ENCODE measurements around the gene OBSCN.
"Not testable (repeated sequence)": the region's sequence is repeated elsewhere in the genome, so short reads cannot be mapped to it uniquely, and the experiment has no call there.

OBSCN gene

GRCh38 chr1:228242409-228242808 lies 34.6 kb downstream of the OBSCN start:
- H3K4me3 ChIP-seq (ENCODE audit: low read length) = no peak overlapping the region
- DNase-seq (ENCODE audit: low read depth) = no peak
- TF ChIP-seq CTCF (conservative IDR thresholded peaks at IDR 0.05; ENCODE audit: low read depth, low read length) = no peak

GRCh38 chr1:228243093-228243492 lies 35.2 kb downstream of the OBSCN start:
- no peak for DNase-seq (ENCODE audit: low read depth)
- no peak overlapping the region for H3K4me3 ChIP-seq (ENCODE audit: low read length)
- no peak for TF ChIP-seq CTCF (conservative IDR thresholded peaks at IDR 0.05; ENCODE audit: low read depth, low read length)

- H3K4me3 ChIP-seq (ENCODE audit: low read length); DNase-seq (ENCODE audit: low read depth): not testable (repeated sequence)
Measured at GRCh38 chr1:228243989-228244388, 36.1 kb downstream of the OBSCN start.

GRCh38 chr1:228245111-228245510 lies 37.3 kb downstream of the OBSCN start:
- no peak for DNase-seq (ENCODE audit: low read depth)
- TF ChIP-seq CTCF (conservative IDR thresholded peaks at IDR 0.05; ENCODE audit: low read depth, low read length) = no peak
- no peak overlapping the region for H3K4me3 ChIP-seq (ENCODE audit: low read length)

GRCh38 chr1:228246216-228246900 lies 38.5 kb downstream of the OBSCN start:
- no peak for TF ChIP-seq CTCF (conservative IDR thresholded peaks at IDR 0.05; ENCODE audit: low read depth, low read length)
- no peak for DNase-seq (ENCODE audit: low read depth)
- H3K4me3 ChIP-seq (ENCODE audit: low read length) = no peak overlapping the region

- no peak for TF ChIP-seq CTCF (conservative IDR thresholded peaks at IDR 0.05; ENCODE audit: low read depth, low read length)
- H3K4me3 ChIP-seq (ENCODE audit: low read length) = no peak overlapping the region
- DNase-seq (ENCODE audit: low read depth) = no peak
Measured at GRCh38 chr1:228249513-228250305, 41.9 kb downstream of the OBSCN start.

- not testable (repeated sequence) for H3K4me3 ChIP-seq (ENCODE audit: low read length); DNase-seq (ENCODE audit: low read depth)
Measured at GRCh38 chr1:228252476-228252875, 44.6 kb downstream of the OBSCN start.

All from retinal pigment epithelial cell (primary cell).